H1 (cell line): Measurements from ENCODE around the gene TTC24. TPM values are rescaled to one million over a fixed set of nuclear protein-coding genes. Genes with fewer than 3 reads are reported as not detected.

Experiments used
- CTCF ChIA-PET: fragments of 300-600 bp; sonication (Branson Sonifier 250); formaldehyde crosslinking; loops from one replicate; lab custom pipeline; 2021; ENCODE audit not compliant: partially characterized antibody; lab: Charles Lee
- POLR2A ChIA-PET: fragments of 300-600 bp; sonication (Branson Sonifier 250); formaldehyde crosslinking; loops from one replicate; lab custom pipeline; 2021; ENCODE audit warnings: inconsistent platforms; ENCODE audit not compliant: partially characterized antibody; lab: Charles Lee
- DNase-seq, 2 experiments: peaks; one replicate each; pipeline versions ENCODE4 v3.0.0 to v3.0.0-alpha.2; 2010 to 2022; ENCODE audit warnings: low spot score in 2 of 2, low read depth in 1 of 2, mixed read lengths in 1 of 2
- FAIRE-seq: peaks from 2 replicates; lab custom pipeline; 2011; peaks lifted over from hg19 to GRCh38; lab: Jason Lieb, UNC
- H2AFZ ChIP-seq: 2 replicates; pipeline ENCODE4 v1.8.1; 2012; ENCODE audit warnings: low read length, inconsistent platforms
- H2AK5ac ChIP-seq: 2 replicates; pipeline ENCODE4 v1.6.1; 2013; ENCODE audit warnings: low read depth, low read length
- H2BK120ac ChIP-seq: replicated peaks from 2 replicates; pipeline ENCODE3; 2013; ENCODE audit warnings: low read depth, low read length, inconsistent platforms
- H2BK12ac ChIP-seq: 2 replicates; pipeline ENCODE4 v1.6.1; 2013; ENCODE audit warnings: low read depth, low read length
- H2BK15ac ChIP-seq: 2 replicates; pipeline ENCODE4 v1.6.1; 2013; ENCODE audit warnings: low read length
- H2BK20ac ChIP-seq: 2 replicates; pipeline ENCODE4 v1.6.1; 2013; ENCODE audit warnings: low read length
- H2BK5ac ChIP-seq: 2 replicates; pipeline ENCODE4 v1.6.1; 2013; ENCODE audit warnings: low read depth, low read length
- H3K14ac ChIP-seq: 2 replicates; pipeline ENCODE4 v1.6.1; 2013; ENCODE audit warnings: inconsistent platforms; ENCODE audit not compliant: insufficient read length
- H3K18ac ChIP-seq: 2 replicates; pipeline ENCODE4 v1.6.1; 2013; ENCODE audit warnings: low read length; ENCODE audit errors: extremely low read depth
- H3K23ac ChIP-seq: 2 replicates; pipeline ENCODE4 v1.6.1; 2013; ENCODE audit warnings: inconsistent platforms; ENCODE audit not compliant: insufficient read length
- H3K23me2 ChIP-seq: 2 replicates; pipeline ENCODE4 v1.6.1; 2013; ENCODE audit warnings: low read depth, low read length
- H3K27ac ChIP-seq: 2 replicates; pipeline ENCODE4 v1.6.1; 2011; ENCODE audit warnings: low read depth, low read length, inconsistent platforms
- H3K27me3 ChIP-seq, 4 experiments: replicated peaks in 1 of 4; 1 replicate in 1 of 4; 2 replicates in 3 of 4; pipeline versions ENCODE4 v1.6.1 to v1.8.1; 2011 to 2013; ENCODE audit warnings: low read length in 3 of 4, mild to moderate bottlenecking in 3 of 4, inconsistent platforms in 2 of 4, mixed read lengths in 2 of 4, moderate library complexity in 1 of 4; ENCODE audit not compliant: control insufficient read depth in 3 of 4, insufficient read depth in 3 of 4; ENCODE audit errors: extremely low read depth in 1 of 4
- H3K36me3 ChIP-seq, 4 experiments: 2 replicates each; pipeline versions ENCODE4 v1.6.1 to v1.8.1; 2011 to 2013; ENCODE audit warnings: mild to moderate bottlenecking in 4 of 4, low read length in 3 of 4, moderate library complexity in 2 of 4, control low read depth in 1 of 4, inconsistent platforms in 1 of 4; ENCODE audit not compliant: insufficient read depth in 4 of 4, control insufficient read depth in 2 of 4
- H3K4ac ChIP-seq: replicated peaks from 2 replicates; pipeline ENCODE3; 2013; ENCODE audit warnings: low read length, low read depth, mixed read lengths, inconsistent platforms; ENCODE audit not compliant: insufficient read length
- H3K4me1 ChIP-seq, 4 experiments: replicated peaks in 1 of 4; 1 replicate in 1 of 4; 2 replicates in 3 of 4; pipeline versions ENCODE4 v1.6.1 to v1.8.1; 2011 to 2013; ENCODE audit warnings: low read length in 3 of 4, inconsistent platforms in 2 of 4, mixed read lengths in 1 of 4; ENCODE audit not compliant: insufficient read depth in 4 of 4, control insufficient read depth in 3 of 4
- H3K4me2 ChIP-seq, 2 experiments: 2 replicates each; pipeline versions ENCODE4 v1.6.1 to v1.8.1; 2011 to 2013; ENCODE audit warnings: low read depth in 2 of 2, low read length in 2 of 2, control low read depth in 1 of 2, inconsistent platforms in 1 of 2, mild to moderate bottlenecking in 1 of 2; ENCODE audit not compliant: insufficient read depth in 1 of 2
- H3K4me3 ChIP-seq, 4 experiments: fragments of 200-600, 300-600 bp in 1 of 4; sonication (generic), shearing (Covaris generic), sonication (Bioruptor Twin) in 1 of 4; 2 replicates each; pipeline versions ENCODE4 v1.5.1 to v1.8.1; 2011 to 2016; ENCODE audit warnings: low read length in 4 of 4, low read depth in 3 of 4, control low read depth in 2 of 4, inconsistent platforms in 2 of 4, mild to moderate bottlenecking in 2 of 4, mixed read lengths in 1 of 4, moderate library complexity in 1 of 4; ENCODE audit not compliant: insufficient read depth in 2 of 4; ENCODE audit errors: extremely low read depth in 1 of 4
- H3K56ac ChIP-seq: replicated peaks from 2 replicates; pipeline ENCODE3; 2013; ENCODE audit warnings: low read depth, mild to moderate bottlenecking, mixed read lengths, low read length, inconsistent platforms; ENCODE audit not compliant: insufficient read length
- H3K79me1 ChIP-seq: 2 replicates; pipeline ENCODE4 v1.6.1; 2013; ENCODE audit warnings: low read depth, low read length, control low read depth
- H3K79me2 ChIP-seq, 2 experiments: 2 replicates each; pipeline versions ENCODE4 v1.6.1 to v1.8.1; 2012 to 2013; ENCODE audit warnings: low read length in 2 of 2, mild to moderate bottlenecking in 2 of 2, inconsistent platforms in 1 of 2; ENCODE audit not compliant: insufficient read depth in 2 of 2, control insufficient read depth in 1 of 2
- H3K9ac ChIP-seq, 4 experiments: replicated peaks in 1 of 4; 1 replicate in 1 of 4; 2 replicates in 3 of 4; pipeline versions ENCODE4 v1.6.1 to v1.8.1; 2011 to 2013; ENCODE audit warnings: low read depth in 3 of 4, low read length in 3 of 4, control low read depth in 2 of 4, mild to moderate bottlenecking in 2 of 4, moderate library complexity in 2 of 4, inconsistent platforms in 1 of 4; ENCODE audit errors: extremely low read depth in 1 of 4
- H3K9me3 ChIP-seq, 2 experiments: 2 replicates each; pipeline versions ENCODE4 v1.6.1 to v1.8.1; 2012 to 2013; ENCODE audit warnings: mild to moderate bottlenecking in 2 of 2, moderate library complexity in 2 of 2, control low read depth in 1 of 2, inconsistent platforms in 1 of 2, low read depth in 1 of 2, low read length in 1 of 2, mixed read lengths in 1 of 2; ENCODE audit not compliant: insufficient read depth in 2 of 2
- H4K20me1 ChIP-seq, 2 experiments: replicated peaks in 1 of 2; 2 replicates each; pipeline versions ENCODE3 to v1.8.1; 2011 to 2013; ENCODE audit warnings: inconsistent platforms in 2 of 2, low read length in 2 of 2, mild to moderate bottlenecking in 1 of 2; ENCODE audit not compliant: insufficient read depth in 2 of 2, control insufficient read depth in 1 of 2
- H4K5ac ChIP-seq: 2 replicates; pipeline ENCODE4 v1.6.1; 2013; ENCODE audit warnings: low read length, low read depth, mixed read lengths, inconsistent platforms; ENCODE audit not compliant: insufficient read length
- H4K8ac ChIP-seq: 2 replicates; pipeline ENCODE4 v1.8.0; 2013; ENCODE audit warnings: mild to moderate bottlenecking, moderate library complexity, low read length, inconsistent platforms; ENCODE audit not compliant: insufficient read depth; ENCODE audit errors: extremely low read depth
- H4K91ac ChIP-seq: replicated peaks from 2 replicates; pipeline ENCODE3; 2013; ENCODE audit warnings: low read length, mixed read lengths, inconsistent platforms; ENCODE audit not compliant: insufficient read length
- ATF3 ChIP-seq: IDR thresholded peaks from 2 replicates; pipeline ENCODE4 v1.6.1; 2011; ENCODE audit warnings: low read depth, mild to moderate bottlenecking, low read length; ENCODE audit not compliant: insufficient read depth
- BACH1 ChIP-seq: IDR thresholded peaks from 2 replicates; pipeline ENCODE4 v1.6.1; 2012; ENCODE audit warnings: low read length, improper control_type of control experiment
- BCL11A ChIP-seq, 2 experiments: IDR thresholded peaks; one replicate each; pipeline ENCODE4 v1.6.1; 2011; ENCODE audit warnings: low read depth in 2 of 2, low read length in 2 of 2, mild to moderate bottlenecking in 2 of 2
- CBX8 ChIP-seq: fragments of 300-800, 300-1000 bp; sonication (generic); IDR thresholded peaks from 2 replicates; pipeline ENCODE4 v1.7.1; 2016; ENCODE audit warnings: low read depth, low read length, borderline replicate concordance
- EGR1 ChIP-seq: IDR thresholded peaks from 2 replicates; pipeline ENCODE4 v1.6.1; 2011; ENCODE audit warnings: low read depth, low read length, borderline replicate concordance
- FOSL1 ChIP-seq: IDR thresholded peaks from 2 replicates; pipeline ENCODE4 v1.6.1; 2011; ENCODE audit warnings: mild to moderate bottlenecking, low read depth, low read length, moderate library complexity; ENCODE audit not compliant: insufficient read depth
- KDM4A ChIP-seq: IDR thresholded peaks from one replicate; pipeline ENCODE4 v1.7.1; 2012; ENCODE audit warnings: low read depth, mild to moderate bottlenecking, moderate library complexity, low read length, inconsistent platforms; ENCODE audit not compliant: severe bottlenecking
- RXRA ChIP-seq: IDR thresholded peaks from 2 replicates; pipeline ENCODE4 v1.6.1; 2011; ENCODE audit warnings: low read depth, mild to moderate bottlenecking, low read length, moderate library complexity; ENCODE audit not compliant: insufficient read depth
- SP1 ChIP-seq: IDR thresholded peaks from 2 replicates; pipeline ENCODE4 v1.6.1; 2011; ENCODE audit warnings: low read depth, low read length
- SUZ12 ChIP-seq: fragments of 200-600 bp; sonication (generic); IDR thresholded peaks from 2 replicates; pipeline ENCODE4 v1.6.1; 2012; ENCODE audit warnings: mild to moderate bottlenecking, inconsistent platforms, low read length, moderate library complexity, mixed read lengths
- TEAD4 ChIP-seq: IDR thresholded peaks from 2 replicates; pipeline ENCODE4 v1.6.1; 2012; ENCODE audit warnings: low read depth, low read length, inconsistent platforms, mixed read lengths
- WGBS, 2 experiments: shearing (Covaris generic) in 1 of 2; methylation state at CpG; one replicate each; pipeline versions ENCODE4 v1.1.6 to v1.1.7; 2013 to 2015; ENCODE audit warnings: low lambda C conversion rate in 2 of 2, mixed read lengths in 2 of 2, inconsistent platforms in 1 of 2, low coverage in 1 of 2, missing lambda C conversion rate in 1 of 2; ENCODE audit not compliant: insufficient replicate concordance in 2 of 2, insufficient coverage in 1 of 2, insufficient read length in 1 of 2; ENCODE audit errors: extremely low coverage in 1 of 2, missing lambda C conversion rate in 1 of 2; 5-methylcytosine and 5-hydroxymethylcytosine counted together
- long read RNA-seq, 2 experiments: library from RNA in 1 of 2; library from capped mRNA in 1 of 2; stranded (forward); transcript quantifications; one replicate each; pipeline ENCODE4 v2.0.0, GENCODE V29; 2021; ENCODE audit warnings: inconsistent platforms in 1 of 2
- polyA minus RNA-seq, 3 experiments: library from RNA; depleted of rRNA, polyadenylated mRNA; stranded (reverse); fragments of >200 nt; gene quantifications; 1 replicate in 2 of 3; 2 replicates in 1 of 3; pipeline ENCODE4 v1.2.3, GENCODE V29; 2011
- polyA plus RNA-seq, 7 experiments: library from polyadenylated mRNA; depleted of rRNA in 3 of 7; stranded (reverse) in 5 of 7; unstranded in 2 of 7; fragments of >200 nt in 5 of 7; fragments of 200-250 nt in 2 of 7; gene quantifications; 1 replicate in 5 of 7; 2 replicates in 1 of 7; 4 replicates in 1 of 7; pipeline versions ENCODE4 v1.2.1 to v1.2.3, GENCODE V29; 2011 to 2013; ENCODE audit warnings: missing spikeins in 2 of 7, mixed read lengths in 2 of 7
- total RNA-seq: library from RNA; stranded (reverse); fragmentation: NEBNext Ultra II Directional; extraction: Animal tissue kit (Norgen Biotek cat#: 25700); gene quantifications from 2 replicates; pipeline ENCODE4 v1.2.1, GENCODE V29; 2021

The TTC24 gene
- total RNA-seq (not detected in 2 replicates), polyA plus RNA-seq (2011; rRNA removed) (0.08 TPM in 1 of 2 replicates, not detected in the other), polyA minus RNA-seq (2011; rRNA and poly(A)+ RNA removed) (not detected in 2 replicates)
- polyA plus RNA-seq (2011; cell fraction: cytosol; rRNA removed), result 0.09 TPM
- 0.26 TPM for polyA plus RNA-seq (2011; cell fraction: nucleus; rRNA removed)
- polyA plus RNA-seq (2012, experiment 1 of 2), result not detected in 4 replicates
- polyA plus RNA-seq (2012, experiment 2 of 2), result not detected
- not detected for polyA plus RNA-seq (2013, experiment 1 of 2)
- 0.04 TPM for polyA plus RNA-seq (2013, experiment 2 of 2)
- polyA minus RNA-seq (2011; cell fraction: cytosol; rRNA and poly(A)+ RNA removed), result not detected
- polyA minus RNA-seq (2011; cell fraction: nucleus; rRNA and poly(A)+ RNA removed), result 1.5 TPM
- long read RNA-seq, experiment 1, result 0 reads
- long read RNA-seq, experiment 2, result 0 reads

- H2BK15ac ChIP-seq, result no peak within 1 kb of the TSS
- H3K79me2 ChIP-seq, result no peaks in the 10 kb centered on the region
- peaks cover 0 to 4% (median 1%) of the 10 kb centered on the region in 4 experiments; a peak in 5 of 7 replicates for H3K4me1 ChIP-seq
- H3K9me3 ChIP-seq, result no peaks in the 10 kb centered on the region
- H2BK120ac ChIP-seq, result no peak within 1 kb of the TSS
- no peak within 1 kb of the TSS for H3K14ac ChIP-seq
- no peak within 1 kb of the TSS for H2AK5ac ChIP-seq
- H3K18ac ChIP-seq, result no peak within 1 kb of the TSS
- WGBS, 2 experiments, result 82% methylated on average over 5 of the region's 5 CpGs; no CpG with 5 or more reads in 1 of the 2 experiments
- ChIA-PET POLR2A (interaction anchor here (1.0 to 2.7 kb wide), 3 partner anchors 13 to 88 kb away, joined by 3 to 16 read pairs (median 3); partner anchors contain the start of gene NAXE), CTCF (interaction anchor here (0.7 to 5.1 kb wide), 17 partner anchors 9 to 194 kb away, joined by 3 to 55 read pairs (median 4); partner anchors contain the start of genes BCAN, GPATCH4, HAPLN2 and NAXE)
- no peak within 1 kb of the TSS for H3K4me2 ChIP-seq
- DNase-seq (no peak), FAIRE-seq (no peak)
- no peak within 1 kb of the TSS for H3K4ac ChIP-seq
- H3K56ac ChIP-seq, result no peak within 1 kb of the TSS
- H4K91ac ChIP-seq, result no peak within 1 kb of the TSS
- H4K5ac ChIP-seq, result no peak within 1 kb of the TSS
- H3K4me3 ChIP-seq, result no peak within 1 kb of the TSS
- no peak within 1 kb of the TSS for H3K9ac ChIP-seq
- H3K23ac ChIP-seq, result no peak within 1 kb of the TSS
- no peaks in the 10 kb centered on the region; the same call in 1 of the 2 replicates for H3K23me2 ChIP-seq
- H3K27me3 ChIP-seq, result no peaks in the 10 kb centered on the region
- no peak within 1 kb of the TSS for H3K27ac ChIP-seq
- no peak within 1 kb of the TSS for H2BK5ac ChIP-seq
- H2BK12ac ChIP-seq, result no peak within 1 kb of the TSS
- 0 out of 2 replicates have a peak within 1 kb of the TSS, but pooled peaks have one; percentile 24 for H2AFZ ChIP-seq
- no peaks in the 10 kb centered on the region for H4K20me1 ChIP-seq
- H2BK20ac ChIP-seq, result no peak within 1 kb of the TSS
- H4K8ac ChIP-seq, result no peak within 1 kb of the TSS
- H3K36me3 ChIP-seq, result no peaks in the 10 kb centered on the region
- no peaks in the 10 kb centered on the region for H3K79me1 ChIP-seq
- TF ChIP-seq KDM4A (no peak), TEAD4 (no peak), SUZ12 (no peak), BACH1 (no peak), EGR1 (no peak), SP1 (no peak), ATF3 (no peak), CBX8 (no peak), RXRA (no peak), BCL11A (IDR thresholded peaks at IDR 0.05; ENCODE audit: low read depth in 2 of 2, low read length in 2 of 2) (no peak), FOSL1 (no peak)
Measured at GRCh38 chr1:156579472-156579871, at the start of gene TTC24. Gene TTC24, plus strand, starts transcription at chr1:156579723. Its CDS starts 1,642 bp downstream, at chr1:156581365.
